Osteocyte (in vitro differentiated cells): ENCODE results near the gene C2CD2. TPM values are rescaled to one million over a fixed set of nuclear protein-coding genes. Genes with fewer than 3 reads are reported as not detected.
A peak's percentile ranks its signal among the peaks of the same experiment; 100 is the strongest.

Source experiments
- DNase-seq: peaks from one replicate; pipeline ENCODE4 v3.0.0; 2021; ENCODE audit warnings: mixed read lengths; ENCODE audit not compliant: unreplicated experiment; ENCODE audit errors: extremely low spot score
- H3K27ac Mint-ChIP-seq: one replicate; pipeline ENCODE4 v1.8.0; 2021; ENCODE audit warnings: mild to moderate bottlenecking, mixed read lengths; ENCODE audit not compliant: unreplicated experiment
- H3K27me3 Mint-ChIP-seq: one replicate; pipeline ENCODE4 v1.8.0; 2021; ENCODE audit warnings: mixed read lengths; ENCODE audit not compliant: unreplicated experiment
- H3K36me3 Mint-ChIP-seq: one replicate; pipeline ENCODE4 v1.8.0; 2021; ENCODE audit warnings: mixed read lengths; ENCODE audit not compliant: unreplicated experiment
- H3K4me1 Mint-ChIP-seq: one replicate; pipeline ENCODE4 v1.8.0; 2021; ENCODE audit warnings: mixed read lengths; ENCODE audit not compliant: unreplicated experiment
- H3K4me3 Mint-ChIP-seq: one replicate; pipeline ENCODE4 v1.8.0; 2021; ENCODE audit warnings: mild to moderate bottlenecking, moderate library complexity, mixed read lengths; ENCODE audit not compliant: unreplicated experiment
- H3K9me3 Mint-ChIP-seq: one replicate; pipeline ENCODE4 v1.8.0; 2021; ENCODE audit warnings: mixed read lengths; ENCODE audit not compliant: unreplicated experiment
- CTCF ChIP-seq: fragments of 200-600 bp; sonication (generic); IDR thresholded peaks from 2 replicates; pipeline ENCODE4 v1.5.0; 2021; ENCODE audit warnings: antibody characterized with exemption, mild to moderate bottlenecking, moderate library complexity
- total RNA-seq: library from RNA; stranded (reverse); gene quantifications from 2 replicates; pipeline ENCODE4 v1.2.1, GENCODE V29; 2021

Gene C2CD2
- total RNA-seq, 1 donor from 2014 or later = 19.4 TPM

- Mint-ChIP-seq H3K9me3 (no peaks in the 10 kb centered on the region), H3K4me3 (peak overlapping the region; percentile 69), H3K27me3 (no peaks in the 10 kb centered on the region), H3K27ac (peak overlapping the region; percentile 86), H3K4me1 (peaks cover 40% of the 10 kb centered on the region), H3K36me3 (peaks cover 3% of the 10 kb centered on the region)
- TF ChIP-seq CTCF = peak; percentile 54
- no peak for DNase-seq
Measured at GRCh38 chr21:41933313-41934079, 20.3 kb downstream of the C2CD2 start.

- Mint-ChIP-seq H3K4me1 (peaks cover 40% of the 10 kb centered on the region), H3K27ac (peak overlapping the region; percentile 86), H3K36me3 (peaks cover 3% of the 10 kb centered on the region), H3K27me3 (no peaks in the 10 kb centered on the region), H3K4me3 (peak overlapping the region; percentile 69), H3K9me3 (no peaks in the 10 kb centered on the region)
- DNase-seq = no peak
- no peak for TF ChIP-seq CTCF
Measured at GRCh38 chr21:41932576-41933312, 21.1 kb downstream of the C2CD2 start.

- no peak overlapping the region for H3K4me3 Mint-ChIP-seq
- peaks cover 40% of the 10 kb centered on the region for H3K4me1 Mint-ChIP-seq
- no peak for TF ChIP-seq CTCF
- peaks cover 3% of the 10 kb centered on the region for H3K36me3 Mint-ChIP-seq
- H3K27me3 Mint-ChIP-seq = no peaks in the 10 kb centered on the region
- no peaks in the 10 kb centered on the region for H3K9me3 Mint-ChIP-seq
- no peak for DNase-seq
- H3K27ac Mint-ChIP-seq = peak overlapping the region; percentile 86
Measured at GRCh38 chr21:41932191-41932575, 21.6 kb downstream of the C2CD2 start.

- H3K4me1 Mint-ChIP-seq = peaks cover 50% of the 10 kb centered on the region
- peak overlapping the region; percentile 52 for H3K27ac Mint-ChIP-seq
- H3K27me3 Mint-ChIP-seq = no peaks in the 10 kb centered on the region
- no peak for DNase-seq
- peaks cover 3% of the 10 kb centered on the region for H3K36me3 Mint-ChIP-seq
- H3K9me3 Mint-ChIP-seq = no peaks in the 10 kb centered on the region
- no peak for TF ChIP-seq CTCF
- H3K4me3 Mint-ChIP-seq = no peak overlapping the region
Measured at GRCh38 chr21:41931041-41931451, 22.8 kb downstream of the C2CD2 start.

GRCh38 chr21:41929248-41929647 is 24.6 kb downstream of the C2CD2 start:
- Mint-ChIP-seq H3K4me3 (no peak overlapping the region), H3K36me3 (no peaks in the 10 kb centered on the region), H3K27me3 (no peaks in the 10 kb centered on the region), H3K4me1 (peaks cover 64% of the 10 kb centered on the region), H3K27ac (no peak overlapping the region), H3K9me3 (no peaks in the 10 kb centered on the region)
- DNase-seq = no peak
- TF ChIP-seq CTCF = no peak
